ENCODE results near the gene ZDHHC24.
"Not testable (repeated sequence)": the region's sequence is repeated elsewhere in the genome, so short reads cannot be mapped to it uniquely, and the experiment has no call there.

ZDHHC24 gene

GRCh38 chr11:66591175-66591574 is 45.3 kb upstream of the ZDHHC24 start:
- no peak overlapping the region for H3K4me3 ChIP-seq (replicated peaks; ENCODE audit: low read depth, low read length)
- H3K36me3 ChIP-seq (ENCODE audit: control insufficient read depth, insufficient read depth, low read length) = no peaks in the 10 kb centered on the region
- no peak for TF ChIP-seq CTCF (IDR thresholded peaks at IDR 0.05; ENCODE audit: insufficient read depth, low read length, poor library complexity, severe bottlenecking)
- DNase-seq (ENCODE audit: extremely low read depth, insufficient read length) = no peak
- H3K27me3 ChIP-seq (replicated peaks; ENCODE audit: control insufficient read depth, insufficient read depth, low read length) = no peaks in the 10 kb centered on the region

GRCh38 chr11:66589996-66590675 is 44.3 kb upstream of the ZDHHC24 start:
- H3K4me3 ChIP-seq (replicated peaks; ENCODE audit: low read depth, low read length) = no peak overlapping the region
- H3K27me3 ChIP-seq (replicated peaks; ENCODE audit: control insufficient read depth, insufficient read depth, low read length) = no peaks in the 10 kb centered on the region
- no peak for TF ChIP-seq CTCF (IDR thresholded peaks at IDR 0.05; ENCODE audit: insufficient read depth, low read length, poor library complexity, severe bottlenecking)
- DNase-seq (ENCODE audit: extremely low read depth, insufficient read length) = no peak
- H3K36me3 ChIP-seq (ENCODE audit: control insufficient read depth, insufficient read depth, low read length) = no peaks in the 10 kb centered on the region

- H3K27me3 ChIP-seq (replicated peaks; ENCODE audit: control insufficient read depth, insufficient read depth, low read length); H3K4me3 ChIP-seq (replicated peaks; ENCODE audit: low read depth, low read length); H3K36me3 ChIP-seq (ENCODE audit: control insufficient read depth, insufficient read depth, low read length); DNase-seq (ENCODE audit: extremely low read depth, insufficient read length): not testable (repeated sequence)
Observed at GRCh38 chr11:66589315-66589714, 43.5 kb upstream of the ZDHHC24 start.

GRCh38 chr11:66586136-66586535 is 40.3 kb upstream of the ZDHHC24 start:
- Histone ChIP-seq H3K27me3 (replicated peaks; ENCODE audit: control insufficient read depth, insufficient read depth, low read length) (no peaks in the 10 kb centered on the region), H3K36me3 (ENCODE audit: control insufficient read depth, insufficient read depth, low read length) (no peaks in the 10 kb centered on the region), H3K4me3 (replicated peaks; ENCODE audit: low read depth, low read length) (no peak overlapping the region)
- no peak for DNase-seq (ENCODE audit: extremely low read depth, insufficient read length)
- TF ChIP-seq CTCF (IDR thresholded peaks at IDR 0.05; ENCODE audit: insufficient read depth, low read length, poor library complexity, severe bottlenecking) = no peak

- H3K4me3 ChIP-seq (replicated peaks; ENCODE audit: low read depth, low read length); H3K36me3 ChIP-seq (ENCODE audit: control insufficient read depth, insufficient read depth, low read length); H3K27me3 ChIP-seq (replicated peaks; ENCODE audit: control insufficient read depth, insufficient read depth, low read length); DNase-seq (ENCODE audit: extremely low read depth, insufficient read length): not testable (repeated sequence)
Observed at GRCh38 chr11:66585447-66585846, 39.6 kb upstream of the ZDHHC24 start.

- not testable (repeated sequence) for H3K27me3 ChIP-seq (replicated peaks; ENCODE audit: control insufficient read depth, insufficient read depth, low read length); H3K4me3 ChIP-seq (replicated peaks; ENCODE audit: low read depth, low read length); H3K36me3 ChIP-seq (ENCODE audit: control insufficient read depth, insufficient read depth, low read length); DNase-seq (ENCODE audit: extremely low read depth, insufficient read length)
Observed at GRCh38 chr11:66582565-66583147, 36.8 kb upstream of the ZDHHC24 start.

- H3K27me3 ChIP-seq (replicated peaks; ENCODE audit: control insufficient read depth, insufficient read depth, low read length) = no peaks in the 10 kb centered on the region
- DNase-seq (ENCODE audit: extremely low read depth, insufficient read length) = no peak
- no peak overlapping the region for H3K4me3 ChIP-seq (replicated peaks; ENCODE audit: low read depth, low read length)
- no peak for TF ChIP-seq CTCF (IDR thresholded peaks at IDR 0.05; ENCODE audit: insufficient read depth, low read length, poor library complexity, severe bottlenecking)
- no peaks in the 10 kb centered on the region for H3K36me3 ChIP-seq (ENCODE audit: control insufficient read depth, insufficient read depth, low read length)
Observed at GRCh38 chr11:66581261-66581660, 35.4 kb upstream of the ZDHHC24 start.
